ENCODE results near the gene SLC4A8.
A peak's percentile ranks its signal among the peaks of the same experiment; 100 is the strongest.

Gene SLC4A8

DNA sequence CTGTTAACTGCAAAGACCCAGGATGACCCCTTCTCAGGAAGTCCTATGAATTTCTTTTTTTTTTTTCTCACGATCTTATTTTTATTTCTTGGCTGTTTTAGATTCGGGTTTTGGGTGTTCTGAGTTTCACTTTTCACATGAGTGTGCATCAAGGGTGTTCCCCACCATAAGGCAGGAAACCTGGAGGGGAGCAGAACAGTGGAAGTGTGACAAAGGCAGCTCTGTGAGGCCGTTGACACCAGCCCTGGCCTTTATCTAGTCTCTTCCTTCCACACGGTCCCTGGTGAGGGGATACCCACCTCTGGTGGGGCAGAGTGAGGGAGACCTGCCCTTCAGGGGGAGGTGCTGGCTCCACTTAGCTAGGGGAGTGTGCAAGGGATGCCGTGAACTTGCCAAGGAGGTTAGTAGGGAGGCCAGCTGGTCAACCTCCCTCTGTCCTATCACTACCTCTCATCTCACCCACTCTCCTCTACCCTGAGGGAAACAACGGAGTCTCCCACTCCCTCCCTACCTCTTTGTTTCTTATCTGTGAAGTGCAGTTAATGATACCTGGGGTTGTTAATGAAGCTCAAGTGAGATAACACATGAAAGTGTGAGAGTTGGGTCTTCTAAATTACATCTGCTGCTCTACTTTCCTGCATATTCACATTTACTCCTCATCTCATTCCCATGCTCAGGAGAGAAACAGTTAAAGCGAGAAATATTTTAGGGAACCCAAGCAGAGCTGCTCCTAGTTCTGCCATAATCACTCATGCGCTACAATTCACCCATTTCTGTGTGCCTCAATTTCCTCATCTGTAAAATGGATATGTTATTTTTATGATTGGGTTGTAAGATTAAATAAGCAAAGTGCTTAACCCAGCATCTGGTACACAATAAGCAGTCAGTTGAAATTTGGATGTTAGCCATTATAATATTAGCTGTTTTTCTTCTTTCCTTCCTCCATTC lies 29.1 kb upstream of the SLC4A8 start:
- peak; percentile 60 for DNase-seq

- peak; percentile 25 for DNase-seq
These were observed 27.0 kb upstream of the SLC4A8 start for GRCh38 chr12:51397670-51398069.

- DNase-seq = no peak
These were observed 24.7 kb upstream of the SLC4A8 start for GRCh38 chr12:51399891-51400290.

GRCh38 chr12:51401020-51401419 lies 23.6 kb upstream of the SLC4A8 start:
- no peak for DNase-seq

- DNase-seq = no peak
These were observed 23.1 kb upstream of the SLC4A8 start for GRCh38 chr12:51401486-51401885.

- DNase-seq = no peak
These were observed 22.7 kb upstream of the SLC4A8 start for GRCh38 chr12:51401900-51402299.

DNA sequence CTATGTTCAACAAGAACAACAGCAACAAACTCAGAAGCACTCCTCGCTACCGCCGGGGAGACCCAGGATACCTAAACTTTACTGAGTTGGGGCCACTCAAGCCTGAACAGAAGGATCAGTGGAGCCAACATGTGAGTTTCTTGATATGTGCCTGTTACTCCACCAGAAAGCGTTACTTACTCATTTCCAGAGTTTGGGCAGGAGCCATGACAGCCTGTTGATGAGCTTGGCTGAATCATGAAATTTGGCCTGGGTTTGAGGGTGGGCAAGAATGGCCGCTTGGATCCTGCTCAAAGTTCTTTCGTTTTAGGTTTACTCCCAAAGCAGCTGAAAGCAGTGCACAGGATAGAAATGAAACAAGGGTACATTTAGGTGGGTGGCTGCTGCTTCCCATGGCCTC lies 21.5 kb upstream of the SLC4A8 start:
- DNase-seq = no peak

- no peak for DNase-seq
These were observed 20.9 kb upstream of the SLC4A8 start for GRCh38 chr12:51403681-51404136.

DNA sequence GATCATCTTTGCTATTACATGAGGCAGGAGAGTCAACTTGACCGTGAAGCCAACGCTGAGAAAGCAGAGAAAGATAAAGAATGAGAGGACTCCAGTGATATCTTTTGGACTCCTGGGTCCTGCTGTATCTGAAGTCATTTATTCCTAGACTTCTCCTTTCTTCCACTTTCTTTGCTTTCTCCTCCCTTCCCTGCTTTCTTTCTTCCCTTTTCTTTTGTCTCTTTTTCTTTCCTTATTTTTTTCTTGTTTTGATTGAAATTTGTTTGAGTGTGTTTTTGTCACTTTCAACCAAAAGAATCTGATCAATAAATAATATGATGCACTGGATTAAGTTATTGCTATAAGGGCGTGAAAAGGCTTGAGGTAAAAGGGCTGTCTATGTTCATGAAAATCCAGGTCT lies 20.0 kb upstream of the SLC4A8 start:
- DNase-seq = no peak

DNA sequence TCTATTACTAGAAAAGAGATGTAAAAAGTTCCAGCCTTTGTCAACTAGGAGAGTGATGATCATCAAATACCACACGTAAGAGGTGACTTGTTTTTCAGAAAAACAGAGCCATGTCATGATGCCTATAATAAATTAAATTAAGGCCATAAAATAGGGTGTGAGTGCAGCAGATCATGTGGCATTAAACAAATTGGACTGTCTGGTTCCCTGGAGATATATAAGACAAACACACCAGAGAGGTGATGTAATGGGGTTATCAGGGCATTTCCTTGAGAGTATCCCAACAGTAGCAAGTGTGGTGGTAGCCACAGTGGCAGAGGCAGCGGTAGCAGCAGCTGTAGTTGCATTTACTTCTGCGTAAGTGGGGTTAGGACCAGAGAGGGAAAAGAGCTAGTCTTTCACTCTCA lies 18.8 kb upstream of the SLC4A8 start:
- DNase-seq = no peak

GRCh38 chr12:51406290-51406689 lies 18.3 kb upstream of the SLC4A8 start:
- DNase-seq = no peak

GRCh38 chr12:51406859-51407258 lies 17.8 kb upstream of the SLC4A8 start:
- no peak for DNase-seq

DNA sequence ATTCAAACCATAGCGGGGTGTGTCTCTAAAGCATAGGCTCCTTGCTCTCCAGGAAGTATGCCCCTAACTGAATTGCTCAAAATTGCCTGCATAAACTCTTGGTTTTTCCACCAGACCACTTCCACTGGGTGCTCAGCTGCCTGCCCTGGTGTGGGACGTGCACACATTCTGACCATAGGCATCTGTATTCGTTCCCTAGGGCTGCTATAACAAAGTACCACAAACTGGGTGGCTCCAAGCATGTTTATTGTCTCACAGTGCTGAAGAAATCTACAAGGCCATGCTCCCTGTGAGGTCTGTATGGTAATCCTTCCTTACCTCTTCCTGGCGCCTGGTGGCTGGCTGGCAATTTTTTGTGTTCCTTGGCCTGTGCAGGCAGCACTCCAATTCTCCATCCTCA lies 17.0 kb upstream of the SLC4A8 start:
- DNase-seq = no peak

- no peak for DNase-seq
These were observed 14.8 kb upstream of the SLC4A8 start for GRCh38 chr12:51409846-51410245.

DNA sequence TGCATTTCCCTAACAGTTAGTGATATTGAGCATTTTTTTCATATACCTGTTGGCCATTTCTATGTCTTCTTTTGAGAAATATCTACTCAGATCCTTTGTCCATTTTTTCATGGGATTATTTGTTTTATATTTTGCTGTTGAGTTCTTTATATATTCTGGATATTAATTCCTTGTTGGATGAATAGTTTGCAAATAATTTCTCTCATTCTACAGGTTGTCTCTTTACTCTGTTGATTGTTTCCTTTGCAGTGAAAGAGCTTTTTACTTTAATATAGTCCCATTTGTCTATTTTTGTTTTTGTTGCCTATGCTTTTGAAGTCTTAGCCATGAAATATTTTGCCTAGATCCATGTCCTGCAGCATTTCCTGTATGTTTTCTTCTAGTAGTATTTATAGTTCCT lies 11.5 kb upstream of the SLC4A8 start:
- no peak for DNase-seq

GRCh38 chr12:51413791-51414190 lies 10.8 kb upstream of the SLC4A8 start:
- no peak for DNase-seq

DNA sequence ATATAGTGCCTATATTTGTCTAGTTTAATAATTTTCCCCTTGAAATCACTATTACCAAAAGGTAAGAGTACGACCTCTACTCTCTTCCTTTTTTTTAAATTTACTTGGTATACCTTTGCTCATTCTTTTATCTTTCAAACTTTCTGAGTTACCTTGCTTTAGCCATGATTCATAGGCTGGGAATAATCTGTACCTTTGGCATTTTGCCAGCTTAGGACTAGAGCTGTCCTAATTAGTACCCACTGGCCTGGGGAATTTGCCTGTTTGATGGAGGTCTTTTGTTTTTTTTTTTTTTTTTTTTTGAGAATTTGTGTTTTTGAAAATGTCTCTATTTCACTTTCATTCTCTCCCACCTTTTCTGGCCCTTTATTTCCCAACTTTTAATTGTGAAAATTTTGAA lies 8.7 kb upstream of the SLC4A8 start:
- no peak for DNase-seq

DNA sequence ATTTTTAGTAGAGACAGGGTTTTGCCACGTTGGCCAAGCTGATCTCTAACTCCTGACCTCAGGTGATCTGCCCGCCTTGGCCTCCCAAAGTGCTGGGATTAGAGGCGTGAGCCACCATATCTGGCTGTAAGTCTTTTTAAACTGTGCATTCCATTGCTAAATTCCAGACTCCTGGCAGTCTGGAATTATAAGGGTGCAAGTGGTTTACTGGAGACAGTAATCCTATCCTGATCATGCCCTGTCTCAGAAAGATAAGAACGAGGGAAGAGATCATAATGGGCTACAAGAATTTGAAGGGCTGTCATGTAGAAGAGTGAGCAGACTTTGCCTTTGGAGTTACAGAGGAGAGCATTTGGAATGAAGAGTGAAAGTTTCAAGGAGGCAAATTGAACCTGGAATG lies 6.8 kb upstream of the SLC4A8 start:
- no peak for DNase-seq

DNA sequence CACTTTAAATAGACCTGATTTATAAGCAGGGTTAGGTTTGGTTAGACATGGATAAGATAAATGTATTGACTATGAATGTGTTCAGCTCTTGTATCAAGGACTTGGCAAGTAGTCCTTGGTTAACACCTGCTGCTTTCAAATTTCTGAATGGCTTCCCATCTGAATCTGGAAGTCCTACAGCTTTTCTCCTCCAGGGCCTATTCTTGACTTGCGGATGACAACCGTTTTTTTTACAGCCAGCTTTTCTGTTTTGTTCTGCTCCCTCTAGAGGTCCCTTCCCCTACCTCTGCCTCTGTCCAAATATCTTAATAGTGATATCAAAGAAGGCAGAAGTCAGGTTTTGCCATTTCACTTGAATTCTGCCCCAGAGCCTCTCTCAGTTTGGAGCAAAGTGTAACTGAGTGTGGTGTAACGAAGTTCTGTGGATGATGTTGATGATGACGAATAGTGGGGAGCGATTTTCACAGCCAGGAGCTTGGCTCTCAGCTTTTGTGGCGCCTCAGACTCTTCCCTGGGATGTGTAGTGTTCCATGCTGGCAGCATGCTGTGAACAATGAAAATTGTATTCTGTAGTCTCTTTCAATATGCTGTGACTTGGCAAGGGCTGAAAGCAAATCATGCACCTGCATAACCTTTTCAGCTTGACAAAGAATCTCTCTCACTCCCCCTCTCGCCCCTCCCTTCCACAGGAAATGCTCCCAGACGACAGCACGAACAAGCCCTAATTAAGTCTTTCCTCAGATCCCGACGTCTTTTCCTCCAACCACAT lies 5.0 kb upstream of the SLC4A8 start:
- DNase-seq = no peak

DNA sequence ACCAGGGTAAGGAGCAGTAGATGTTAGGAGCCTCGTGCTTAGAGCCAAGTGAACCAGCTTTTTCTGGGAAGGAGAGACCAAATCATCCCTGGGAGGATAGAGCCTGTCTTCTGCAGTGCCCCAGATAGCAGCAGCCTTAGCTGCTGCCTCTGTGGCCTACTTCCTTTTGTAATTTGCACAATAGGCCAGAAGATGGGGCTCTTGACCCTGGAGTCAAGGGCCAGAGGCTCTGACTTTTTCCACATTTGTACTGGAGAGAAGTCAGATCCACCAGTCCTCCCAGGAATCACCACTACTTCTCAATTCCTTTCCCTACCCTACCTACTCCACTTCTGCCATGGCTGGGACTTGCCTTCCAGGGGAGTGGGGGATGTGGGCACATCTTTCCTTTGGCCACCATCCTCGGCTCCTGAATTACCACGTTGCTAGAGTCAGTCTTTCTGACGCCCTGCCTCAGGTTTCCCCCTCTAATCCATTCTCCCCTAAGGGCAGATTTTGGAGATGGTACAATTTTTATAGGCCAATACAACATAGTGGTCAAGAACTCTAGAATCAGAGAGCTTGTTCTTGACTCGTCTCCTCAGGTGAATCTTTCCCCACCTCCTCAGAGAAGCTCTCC lies 3.3 kb upstream of the SLC4A8 start:
- DNase-seq = peak; percentile 61

DNA sequence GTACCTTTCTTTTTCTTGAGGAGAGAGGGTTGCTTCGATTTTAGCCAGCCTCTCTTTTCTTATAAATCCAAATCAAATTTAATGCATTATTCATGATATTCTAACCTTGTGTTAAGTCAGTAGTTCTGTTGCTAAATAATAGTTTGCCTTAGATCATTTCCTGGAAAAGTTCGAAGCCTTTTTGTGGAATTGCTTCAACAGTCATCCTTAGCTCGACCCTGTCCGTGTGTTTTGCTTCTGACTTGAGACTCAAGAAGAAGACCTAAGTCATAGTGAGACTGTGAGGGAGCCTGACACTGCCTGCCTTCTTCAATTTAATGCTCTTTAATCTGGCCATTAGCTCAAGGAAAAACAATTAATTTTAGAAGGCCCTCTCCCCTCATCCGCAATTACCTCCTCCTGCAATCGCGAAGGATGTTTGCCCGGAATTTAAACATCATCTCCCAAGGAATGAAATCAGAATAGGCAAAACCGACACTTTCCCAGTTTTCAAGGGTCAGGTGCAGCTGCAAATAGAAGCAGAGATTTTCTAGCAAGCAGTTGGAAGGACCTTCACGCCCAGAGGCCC lies 453 bp upstream of the SLC4A8 start:
- DNase-seq = no peak

- DNase-seq = no peak
These were observed 3.6 kb downstream of the SLC4A8 start for GRCh38 chr12:51428256-51428655.

DNA sequence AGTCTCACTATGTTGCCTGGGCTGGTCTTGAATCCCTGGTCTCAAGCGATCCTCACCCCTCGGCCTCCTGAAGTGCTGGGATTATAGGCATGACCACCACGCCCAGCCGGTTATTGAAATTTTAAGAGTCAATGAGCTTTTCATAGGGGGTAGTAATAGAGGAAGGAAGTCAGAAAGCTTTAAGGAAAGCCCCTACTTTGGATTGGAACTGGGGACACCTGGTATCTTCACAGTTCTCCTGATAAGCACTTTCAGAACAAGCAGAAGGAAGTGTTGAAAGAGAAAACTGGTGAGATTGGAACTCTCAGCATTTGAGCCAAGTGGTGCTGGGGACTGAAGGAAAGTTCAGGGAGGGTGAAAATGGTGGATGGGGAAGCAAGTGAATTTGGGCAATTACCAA lies 5.1 kb downstream of the SLC4A8 start:
- no peak for DNase-seq

Measured in activated CD8-positive, alpha-beta memory T cell treated with anti-CD3 and anti-CD28 coated beads, Interleukin-2, amount 50 U/mL, for 48 hours (primary cell).